Gastrocnemius medialis (tissue), 4 donors: ENCODE measurements around the gene MAD1L1.

ENCODE experiments used
- POLR2A ChIP-seq, 2 donors: fragments of 450-650 bp; IDR thresholded peaks; one replicate each; pipeline ENCODE4 v1.6.1; 2017; ENCODE audit warnings: antibody characterized with exemption in 2 of 2, mild to moderate bottlenecking in 2 of 2, moderate library complexity in 2 of 2
- TF ChIP-seq, protein P1 (sequence below), 5 experiments: fragments of 450-650 bp in 3 of 5; fragments of 200-600 bp in 2 of 5; sonication (generic) in 2 of 5; IDR thresholded peaks in 4 of 5; conservative IDR thresholded peaks in 1 of 5; 1 replicate in 4 of 5; 2 replicates in 1 of 5; pipeline ENCODE4 v1.5.1; 2016 to 2019; ENCODE audit warnings: antibody characterized with exemption in 5 of 5, mild to moderate bottlenecking in 3 of 5, moderate library complexity in 3 of 5

DNA sequence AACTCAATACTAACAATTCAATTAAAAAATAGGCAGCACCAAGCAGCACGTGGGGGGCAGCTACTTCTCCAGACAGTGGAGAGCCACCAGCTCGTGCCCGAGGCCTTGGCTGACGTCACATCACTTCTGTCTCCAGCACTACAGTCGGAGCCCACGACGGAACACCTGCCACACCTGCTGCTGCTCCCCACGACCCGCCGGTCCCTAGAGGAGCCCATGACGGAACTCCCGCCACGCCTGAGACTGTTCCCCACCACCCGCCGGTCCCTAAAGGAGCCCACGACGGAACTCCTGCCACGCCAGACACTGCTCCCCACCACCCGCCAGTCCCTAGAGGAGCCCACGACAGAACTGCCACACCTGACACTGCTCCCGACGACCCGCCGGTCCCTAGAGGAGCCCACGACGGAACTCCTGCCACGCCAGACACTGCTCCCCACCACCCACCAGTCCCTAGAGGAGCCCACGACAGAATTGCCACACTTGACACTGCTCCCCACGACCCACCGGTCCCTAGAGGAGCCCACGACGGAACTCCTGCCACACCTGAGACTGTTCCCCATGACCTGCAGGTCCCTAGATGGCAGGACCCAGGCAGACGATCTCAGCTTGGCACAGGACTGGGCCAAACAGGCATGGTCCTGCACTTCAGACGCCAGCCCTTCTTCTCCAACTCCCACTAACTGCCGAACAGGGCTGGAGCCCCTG is 304.7 kb downstream of the MAD1L1 start:
- TF ChIP-seq, protein P1, sequence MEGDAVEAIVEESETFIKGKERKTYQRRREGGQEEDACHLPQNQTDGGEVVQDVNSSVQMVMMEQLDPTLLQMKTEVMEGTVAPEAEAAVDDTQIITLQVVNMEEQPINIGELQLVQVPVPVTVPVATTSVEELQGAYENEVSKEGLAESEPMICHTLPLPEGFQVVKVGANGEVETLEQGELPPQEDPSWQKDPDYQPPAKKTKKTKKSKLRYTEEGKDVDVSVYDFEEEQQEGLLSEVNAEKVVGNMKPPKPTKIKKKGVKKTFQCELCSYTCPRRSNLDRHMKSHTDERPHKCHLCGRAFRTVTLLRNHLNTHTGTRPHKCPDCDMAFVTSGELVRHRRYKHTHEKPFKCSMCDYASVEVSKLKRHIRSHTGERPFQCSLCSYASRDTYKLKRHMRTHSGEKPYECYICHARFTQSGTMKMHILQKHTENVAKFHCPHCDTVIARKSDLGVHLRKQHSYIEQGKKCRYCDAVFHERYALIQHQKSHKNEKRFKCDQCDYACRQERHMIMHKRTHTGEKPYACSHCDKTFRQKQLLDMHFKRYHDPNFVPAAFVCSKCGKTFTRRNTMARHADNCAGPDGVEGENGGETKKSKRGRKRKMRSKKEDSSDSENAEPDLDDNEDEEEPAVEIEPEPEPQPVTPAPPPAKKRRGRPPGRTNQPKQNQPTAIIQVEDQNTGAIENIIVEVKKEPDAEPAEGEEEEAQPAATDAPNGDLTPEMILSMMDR (IDR thresholded peaks at IDR 0.05 in 4 of 5, conservative IDR thresholded peaks at IDR 0.05 in 1 of 5) = no peak
- TF ChIP-seq POLR2A (IDR thresholded peaks at IDR 0.05) = no peak
